Urinary bladder (tissue), 4 donors: ENCODE data around the gene LARP1. TPM values are rescaled to one million over a fixed set of nuclear protein-coding genes. Genes with fewer than 3 reads are reported as not detected.

Experiments
- DNase-seq: peaks from one replicate; pipeline ENCODE4 v3.0.0-alpha.2; 2015; ENCODE audit errors: extremely low spot score
- H3K27ac ChIP-seq: one replicate; pipeline ENCODE4 v1.5.1; 2013; ENCODE audit warnings: low read depth, mild to moderate bottlenecking, moderate library complexity
- H3K36me3 ChIP-seq: one replicate; pipeline ENCODE4 v1.6.1; 2013; ENCODE audit warnings: mild to moderate bottlenecking, moderate library complexity; ENCODE audit not compliant: insufficient read depth
- H3K4me1 ChIP-seq: one replicate; pipeline ENCODE4 v1.6.1; 2013; ENCODE audit warnings: mild to moderate bottlenecking, moderate library complexity; ENCODE audit not compliant: insufficient read depth
- H3K4me3 ChIP-seq: one replicate; pipeline ENCODE4 v1.5.1; 2013; ENCODE audit warnings: low read depth, low read length
- WGBS: extraction: QIAGEN DNeasy Blood & Tissue Kit; methylation state at CpG from one replicate; pipeline ENCODE4 v1.1.7; 2013; 5-methylcytosine and 5-hydroxymethylcytosine counted together
- polyA plus RNA-seq: library from polyadenylated mRNA; stranded (reverse); fragments of 200-250 nt; gene quantifications from one replicate; pipeline ENCODE4 v1.2.3, GENCODE V29; 2013
- small RNA-seq: library from RNA; depleted of rRNA; stranded (forward); fragments of <200 nt; gene quantifications from one replicate; pipeline ENCODE3, GENCODE V24; 2014
- total RNA-seq: library from RNA; depleted of rRNA; stranded (reverse); fragments of >200 nt; gene quantifications from one replicate; pipeline ENCODE4 v1.2.3, GENCODE V29; 2014
- donor health status: healthy with polysubstance abuse.
- donor health status: healthy.

LARP1 gene
- total and polyA plus RNA-seq, 2 donors: 30.8 to 50.0 TPM

DNA sequence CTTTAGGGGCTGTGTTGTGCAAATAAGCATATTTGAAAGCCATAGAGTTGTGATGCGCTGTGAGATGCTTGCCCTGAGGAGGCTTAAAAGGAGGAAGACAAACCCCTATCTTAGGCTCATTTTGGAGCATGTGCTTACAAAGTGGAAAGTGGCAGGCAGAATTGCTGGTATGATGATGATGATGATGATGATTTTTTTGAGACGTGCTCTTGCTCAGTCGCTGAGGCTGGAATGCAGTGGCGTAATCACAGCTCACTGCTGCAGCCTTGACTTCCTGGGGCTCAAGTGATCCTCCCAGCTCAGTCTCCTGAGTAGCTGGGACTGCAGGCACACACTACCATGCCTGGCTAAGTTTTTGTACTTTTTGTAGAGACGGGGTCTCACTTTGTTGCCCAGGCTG is 104.9 kb downstream of the LARP1 start:
- H3K4me1 ChIP-seq: no peaks in the 10 kb centered on the region
- no peak overlapping the region for H3K27ac ChIP-seq
- WGBS: 30% methylated on average over 5 of the region's 5 CpGs

DNA sequence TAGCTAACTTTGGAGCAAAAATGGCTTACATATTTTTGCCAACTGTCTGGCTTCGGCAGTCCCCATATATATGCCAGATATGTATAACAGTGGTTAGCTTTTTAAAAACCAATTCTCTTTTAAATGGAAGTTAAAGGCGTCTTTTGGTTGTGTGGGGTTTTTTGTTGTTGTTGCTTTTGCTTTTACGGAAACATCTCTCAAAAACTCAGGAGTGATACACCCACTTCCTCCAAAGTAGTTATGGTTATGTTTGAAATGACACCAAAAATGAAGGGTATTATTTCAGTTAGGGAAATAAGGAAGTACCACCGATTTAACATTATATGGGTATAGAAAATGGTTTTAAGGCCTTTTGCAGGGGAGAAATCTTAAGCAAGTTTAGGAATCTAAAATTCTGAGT is 105.6 kb downstream of the LARP1 start:
- 48% methylated on average over 4 of the region's 4 CpGs for WGBS
- H3K4me3 ChIP-seq: no peak overlapping the region
- DNase-seq: no peak
- no peak overlapping the region for H3K27ac ChIP-seq
- H3K36me3 ChIP-seq: no peaks in the 10 kb centered on the region
- no peaks in the 10 kb centered on the region for H3K4me1 ChIP-seq

More for the DNA sequence above, 104.9 kb downstream of the LARP1 start:
- Histone ChIP-seq H3K4me3 (peak overlapping the region; percentile 92), H3K36me3 (no peaks in the 10 kb centered on the region)
- no peak for DNase-seq

DNA sequence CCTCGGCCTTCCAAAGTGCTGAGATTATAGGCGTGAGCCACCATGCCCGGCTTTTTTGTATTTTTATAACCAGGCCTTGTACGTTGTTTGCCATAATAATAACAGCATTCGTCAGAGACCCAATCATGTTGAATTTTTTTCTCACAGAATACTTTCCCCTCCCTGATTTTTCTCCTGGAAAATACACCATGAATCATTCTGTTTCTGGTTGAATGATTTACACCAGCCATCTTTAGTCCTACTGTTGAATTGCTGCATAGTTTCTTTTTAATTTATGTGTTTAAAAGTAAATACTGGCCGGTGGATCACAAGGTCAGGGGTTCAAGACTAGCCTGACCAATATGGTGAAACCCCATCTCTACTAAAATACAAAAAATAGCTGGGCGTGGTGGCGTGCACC is 106.8 kb downstream of the LARP1 start:
- WGBS: 85% methylated on average over 8 of the region's 8 CpGs
- H3K36me3 ChIP-seq: no peaks in the 10 kb centered on the region
- H3K4me3 ChIP-seq: no peak overlapping the region
- no peak for DNase-seq
- H3K4me1 ChIP-seq: no peaks in the 10 kb centered on the region
- H3K27ac ChIP-seq: no peak overlapping the region

DNA sequence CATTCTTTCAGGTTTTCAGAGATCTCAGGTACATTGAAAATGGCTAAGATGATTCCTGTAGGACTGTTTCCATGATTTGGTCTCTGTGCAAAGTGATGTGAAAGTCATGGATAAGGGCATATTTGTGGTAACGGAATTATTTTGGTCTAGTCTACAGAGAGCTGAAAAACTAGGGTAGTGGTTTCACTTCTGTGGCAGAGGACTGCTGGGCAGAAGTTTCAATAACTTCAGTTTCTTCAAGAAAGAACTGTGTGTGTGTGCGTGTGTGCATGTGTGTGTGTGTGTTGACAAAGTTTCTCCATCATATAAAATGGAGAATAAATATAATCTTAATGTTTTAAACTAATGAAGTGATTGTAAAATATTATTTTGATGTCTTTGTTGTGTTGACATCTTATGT is 107.6 kb downstream of the LARP1 start:
- Histone ChIP-seq H3K36me3 (no peaks in the 10 kb centered on the region), H3K4me1 (no peaks in the 10 kb centered on the region), H3K4me3 (no peak overlapping the region), H3K27ac (no peak overlapping the region)
- WGBS: 84% methylated on average over 2 of the region's 2 CpGs
- DNase-seq: no peak

DNA sequence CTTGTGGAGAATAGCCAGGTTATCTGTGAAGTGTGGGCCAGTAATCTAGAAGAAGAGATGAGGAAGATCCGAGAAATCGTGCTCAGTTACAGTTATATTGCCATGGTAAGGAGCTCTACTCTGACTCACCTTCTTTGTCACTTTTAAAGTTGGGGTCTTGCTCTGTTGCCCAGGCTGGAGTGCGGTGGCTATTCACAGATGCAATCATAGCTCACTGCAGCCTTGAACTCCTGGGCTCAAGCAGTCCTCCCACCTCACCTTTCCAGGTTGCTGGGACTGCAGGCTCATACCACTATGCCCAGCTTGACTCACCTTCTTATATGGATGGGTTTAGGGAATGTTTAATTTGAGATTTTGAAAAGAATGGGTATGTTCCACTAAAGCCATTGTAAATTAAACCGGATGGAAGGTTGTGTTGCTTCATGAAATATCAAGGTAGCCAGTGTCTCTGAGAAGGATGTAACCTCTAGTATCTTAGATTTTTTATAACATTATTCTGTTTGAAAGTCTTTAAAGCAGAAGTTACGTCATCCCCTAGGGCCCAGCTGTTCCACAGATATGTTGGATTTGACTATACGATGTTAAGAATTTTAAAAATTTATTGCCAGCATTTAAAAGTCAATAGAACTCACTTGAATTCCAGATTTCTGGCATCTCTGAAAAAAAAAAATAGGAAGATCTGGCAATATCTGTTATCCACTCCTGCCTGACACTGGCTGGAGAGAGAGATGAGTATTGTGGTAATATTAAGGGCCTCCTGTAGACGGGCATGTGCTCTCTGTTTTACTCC is 108.3 kb downstream of the LARP1 start:
- 88% methylated on average over 7 of the region's 7 CpGs for WGBS
- Histone ChIP-seq H3K4me3 (no peak overlapping the region), H3K36me3 (no peaks in the 10 kb centered on the region), H3K27ac (no peak overlapping the region), H3K4me1 (no peaks in the 10 kb centered on the region)
- DNase-seq: no peak

DNA sequence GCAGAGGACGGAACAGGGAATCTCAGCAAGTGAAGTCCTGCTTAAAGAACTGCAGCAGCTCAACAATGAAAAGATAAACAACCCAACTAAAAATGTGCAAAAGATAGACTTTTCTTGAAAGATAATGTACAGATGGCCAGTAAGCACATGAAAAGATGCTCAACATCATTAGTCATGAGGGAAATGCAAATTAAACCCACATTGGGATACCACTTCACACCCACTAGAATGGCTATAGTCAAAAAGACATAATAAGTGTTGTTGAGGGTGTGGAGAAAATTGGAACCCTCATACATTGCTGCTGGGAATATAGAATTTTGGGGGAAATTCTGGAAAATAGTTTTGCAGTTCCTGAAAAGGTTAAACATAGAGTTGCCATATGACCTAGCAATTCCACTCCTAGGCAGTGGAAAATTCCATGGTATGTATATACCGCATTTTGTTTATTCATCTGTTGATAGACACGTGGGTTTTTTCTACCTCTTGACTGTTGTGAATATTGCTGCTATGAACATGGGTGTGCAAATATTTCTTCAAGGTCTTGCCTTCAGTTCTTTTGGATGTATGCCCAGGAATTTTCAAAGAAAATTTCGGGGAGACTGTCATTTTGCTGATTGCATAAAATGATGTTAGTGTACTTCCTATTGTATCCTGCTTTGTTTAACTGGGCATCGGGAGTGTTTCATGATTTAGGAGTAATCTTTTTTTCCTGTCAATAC is 110.4 kb downstream of the LARP1 start:
- Histone ChIP-seq H3K27ac (no peak overlapping the region), H3K36me3 (no peaks in the 10 kb centered on the region), H3K4me3 (no peak overlapping the region), H3K4me1 (no peaks in the 10 kb centered on the region)
- DNase-seq: no peak
- 52% methylated on average over 5 of the region's 5 CpGs for WGBS

DNA sequence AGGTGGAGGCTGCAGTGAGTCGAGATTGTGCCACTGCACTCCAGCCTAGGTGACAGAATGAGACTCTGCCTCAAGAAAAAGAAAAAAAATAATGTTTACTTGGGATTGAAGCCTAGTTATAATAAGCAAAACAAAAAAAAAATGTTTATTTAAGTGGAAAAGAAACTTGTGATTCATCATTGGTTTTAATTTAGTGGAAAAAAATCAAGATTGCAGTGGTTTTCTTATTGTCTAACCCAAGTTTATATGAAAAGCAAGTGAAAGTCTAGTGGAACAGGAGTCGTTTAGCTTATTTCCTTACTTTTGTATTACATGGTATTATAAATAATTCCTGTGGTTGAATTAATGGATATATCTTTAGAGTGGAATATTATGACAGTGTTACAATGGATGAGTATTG is 111.7 kb downstream of the LARP1 start:
- Histone ChIP-seq H3K36me3 (peaks cover under 1% of the 10 kb centered on the region), H3K27ac (no peak overlapping the region), H3K4me1 (no peaks in the 10 kb centered on the region), H3K4me3 (no peak overlapping the region)
- DNase-seq: no peak
- WGBS: 78% methylated on average over 2 of the region's 2 CpGs

Small RNA genes within 50 kb of the gene (small RNA-seq; reads per million reads assigned to genes)
- gene MIR378H (not detected), gene RF00019 (not detected)

Other genes starting within 250 kb of the LARP1 start
- 28.2 TPM for gene FAXDC2, start 95.2 kb downstream of the LARP1 start, total RNA-seq
- 47.8 TPM for gene FAXDC2, start 95.2 kb downstream of the LARP1 start, polyA plus RNA-seq
- 71.4 TPM for gene CNOT8, start 103.2 kb downstream of the LARP1 start, total RNA-seq
- 49.8 TPM for gene CNOT8, start 103.2 kb downstream of the LARP1 start, polyA plus RNA-seq
- 18.0 TPM for gene GEMIN5, start 182.8 kb downstream of the LARP1 start, total RNA-seq
- 9.3 TPM for gene GEMIN5, start 182.8 kb downstream of the LARP1 start, polyA plus RNA-seq
- gene MRPL22, start 185.7 kb downstream of the LARP1 start, total RNA-seq: 17.2 TPM
- gene MRPL22, start 185.7 kb downstream of the LARP1 start, polyA plus RNA-seq: 42.4 TPM